GM19328 (cell line): ENCODE measurements around the gene ARHGAP22.

Experiments
- ATAC-seq: cut with Tn5 transposase; IDR thresholded peaks from one replicate; pipeline ENCODE4 v1.9.1; 2021; ENCODE audit warnings: mild to moderate bottlenecking, moderate library complexity; ENCODE audit not compliant: unreplicated experiment

Gene ARHGAP22

GRCh38 chr10:48554656-48555055, 50.2 kb downstream of the ARHGAP22 start:
- ATAC-seq, result no peak

GRCh38 chr10:48554246-48554645, 50.6 kb downstream of the ARHGAP22 start:
- ATAC-seq, result no peak

- no peak for ATAC-seq
Measured at GRCh38 chr10:48552946-48553564, 51.8 kb downstream of the ARHGAP22 start.

- ATAC-seq, result no peak
Measured at GRCh38 chr10:48551861-48552591, 52.8 kb downstream of the ARHGAP22 start.

- ATAC-seq, result no peak
Measured at GRCh38 chr10:48550977-48551376, 53.9 kb downstream of the ARHGAP22 start.

- ATAC-seq, result no peak
Measured at GRCh38 chr10:48550071-48550691, 54.7 kb downstream of the ARHGAP22 start.

- no peak for ATAC-seq
Measured at GRCh38 chr10:48549236-48549635, 55.6 kb downstream of the ARHGAP22 start.

GRCh38 chr10:48548531-48549135, 56.2 kb downstream of the ARHGAP22 start:
- ATAC-seq, result no peak

- no peak for ATAC-seq
Measured at GRCh38 chr10:48547981-48548380, 56.9 kb downstream of the ARHGAP22 start.

GRCh38 chr10:48547061-48547895, 57.6 kb downstream of the ARHGAP22 start:
- ATAC-seq, result no peak

- ATAC-seq, result no peak
Measured at GRCh38 chr10:48545462-48546145, 59.3 kb downstream of the ARHGAP22 start.

GRCh38 chr10:48543182-48543844, 61.6 kb downstream of the ARHGAP22 start:
- ATAC-seq, result no peak

GRCh38 chr10:48542471-48543181, 62.2 kb downstream of the ARHGAP22 start:
- no peak for ATAC-seq

GRCh38 chr10:48541144-48541795, 63.6 kb downstream of the ARHGAP22 start:
- ATAC-seq, result no peak

GRCh38 chr10:48538611-48539010, 66.3 kb downstream of the ARHGAP22 start:
- no peak for ATAC-seq

- ATAC-seq, result no peak
Measured at GRCh38 chr10:48536916-48537890, 67.7 kb downstream of the ARHGAP22 start.

GRCh38 chr10:48536156-48536500, 68.7 kb downstream of the ARHGAP22 start:
- no peak for ATAC-seq
